Tibial artery (tissue), 4 donors: Measurements from ENCODE around the gene MACROH2A1.

Source experiments
- DNase-seq, 2 donors: peaks; one replicate each; pipeline ENCODE4 v3.0.0-alpha.2; 2019
- H3K27ac ChIP-seq, 2 donors: fragments of 200-600 bp; sonication (generic) in 1 of 2; 1 replicate in 1 of 2; 2 replicates in 1 of 2; pipeline ENCODE4 v1.5.1; 2018 to 2019; ENCODE audit warnings: mild to moderate bottlenecking in 1 of 2
- H3K27me3 ChIP-seq, 2 donors: fragments of 200-600 bp; sonication (generic) in 1 of 2; one replicate each; pipeline versions ENCODE4 v1.5.1 to v1.6.0; 2016 to 2019
- H3K36me3 ChIP-seq, 3 donors: fragments of 200-600 bp; sonication (generic) in 2 of 3; one replicate each; pipeline ENCODE4 v1.5.1; 2016 to 2019; ENCODE audit warnings: mild to moderate bottlenecking in 2 of 3
- H3K4me1 ChIP-seq, 4 donors: fragments of 200-600 bp; sonication (generic) in 2 of 4; 1 replicate in 3 of 4; 2 replicates in 1 of 4; pipeline ENCODE4 v1.5.1; 2016 to 2019
- H3K4me3 ChIP-seq, 2 donors: fragments of 200-600 bp; sonication (generic) in 1 of 2; 1 replicate in 1 of 2; 2 replicates in 1 of 2; pipeline ENCODE4 v1.5.1; 2018 to 2019; ENCODE audit warnings: mild to moderate bottlenecking in 2 of 2
- H3K9me3 ChIP-seq, 3 donors: fragments of 200-600 bp; sonication (generic) in 1 of 3; one replicate each; pipeline ENCODE4 v1.5.1; 2016 to 2019
- intact Hi-C: fragments of 100-400 bp; cut with DNase I; formaldehyde crosslinking; loops from one replicate; pipeline ENCODE4 v1.15.0; 2023; ENCODE audit warnings: low total_unique reads
- TF ChIP-seq, protein P1 (sequence below), 2 experiments: fragments of 200-600 bp in 1 of 2; fragments of 450-650 bp in 1 of 2; IDR thresholded peaks; one replicate each; pipeline ENCODE4 v1.5.1; 2017 to 2019; ENCODE audit warnings: antibody characterized with exemption in 2 of 2, mild to moderate bottlenecking in 1 of 2, moderate library complexity in 1 of 2

MACROH2A1 gene

DNA sequence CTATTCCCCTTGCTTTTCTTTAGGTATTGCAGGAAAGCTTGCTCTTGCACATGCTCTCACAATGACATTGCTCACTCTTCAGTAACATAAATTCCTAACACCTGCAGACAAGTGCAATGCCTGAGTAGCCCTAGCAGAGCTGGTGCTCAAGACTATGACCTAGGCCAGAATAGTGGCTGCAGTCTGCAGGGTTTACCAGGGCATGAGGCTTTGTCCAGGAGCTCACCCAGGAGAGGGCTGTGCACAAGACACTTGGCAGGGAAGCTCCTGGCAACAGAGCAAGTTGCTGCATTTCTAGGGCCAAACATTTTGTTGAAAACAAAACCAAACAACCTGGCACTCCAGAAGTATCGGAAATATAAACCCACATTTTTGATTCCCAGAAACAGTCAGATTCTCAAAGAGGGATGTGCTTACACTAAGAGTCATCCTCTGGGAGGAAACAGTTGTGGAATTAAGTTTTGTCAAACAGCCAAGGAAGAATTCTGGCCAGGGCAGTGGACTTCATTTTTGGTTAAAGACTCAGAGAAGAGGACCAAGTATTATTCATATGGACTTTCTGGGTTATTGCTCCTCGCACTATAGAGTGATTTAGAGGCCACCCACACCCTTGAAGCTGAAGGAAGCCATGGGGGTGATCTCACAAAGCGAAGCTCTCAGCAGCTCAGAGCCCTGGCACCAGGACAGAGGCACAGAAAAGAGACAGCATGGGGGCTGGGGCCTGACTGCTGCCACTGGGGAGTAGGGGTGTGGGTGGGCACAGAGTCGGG, 44.9 kb downstream of the MACROH2A1 start:
- Histone ChIP-seq H3K27me3 (no peaks in the 10 kb centered on the region), H3K27ac (peak overlapping the region in 1 of 2 donors; percentile 36), H3K4me1 (peaks cover 3 to 44% (median 21%) of the 10 kb centered on the region in 4 donors), H3K4me3 (no peak overlapping the region), H3K36me3 (peaks cover 12 to 30% (median 13%) of the 10 kb centered on the region in 3 donors), H3K9me3 (no peaks in the 10 kb centered on the region)
- DNase-seq, result no peak
- TF ChIP-seq, protein P1, sequence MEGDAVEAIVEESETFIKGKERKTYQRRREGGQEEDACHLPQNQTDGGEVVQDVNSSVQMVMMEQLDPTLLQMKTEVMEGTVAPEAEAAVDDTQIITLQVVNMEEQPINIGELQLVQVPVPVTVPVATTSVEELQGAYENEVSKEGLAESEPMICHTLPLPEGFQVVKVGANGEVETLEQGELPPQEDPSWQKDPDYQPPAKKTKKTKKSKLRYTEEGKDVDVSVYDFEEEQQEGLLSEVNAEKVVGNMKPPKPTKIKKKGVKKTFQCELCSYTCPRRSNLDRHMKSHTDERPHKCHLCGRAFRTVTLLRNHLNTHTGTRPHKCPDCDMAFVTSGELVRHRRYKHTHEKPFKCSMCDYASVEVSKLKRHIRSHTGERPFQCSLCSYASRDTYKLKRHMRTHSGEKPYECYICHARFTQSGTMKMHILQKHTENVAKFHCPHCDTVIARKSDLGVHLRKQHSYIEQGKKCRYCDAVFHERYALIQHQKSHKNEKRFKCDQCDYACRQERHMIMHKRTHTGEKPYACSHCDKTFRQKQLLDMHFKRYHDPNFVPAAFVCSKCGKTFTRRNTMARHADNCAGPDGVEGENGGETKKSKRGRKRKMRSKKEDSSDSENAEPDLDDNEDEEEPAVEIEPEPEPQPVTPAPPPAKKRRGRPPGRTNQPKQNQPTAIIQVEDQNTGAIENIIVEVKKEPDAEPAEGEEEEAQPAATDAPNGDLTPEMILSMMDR (IDR thresholded peaks at IDR 0.05), result no peak
- intact Hi-C loops, result no loop called here

DNA sequence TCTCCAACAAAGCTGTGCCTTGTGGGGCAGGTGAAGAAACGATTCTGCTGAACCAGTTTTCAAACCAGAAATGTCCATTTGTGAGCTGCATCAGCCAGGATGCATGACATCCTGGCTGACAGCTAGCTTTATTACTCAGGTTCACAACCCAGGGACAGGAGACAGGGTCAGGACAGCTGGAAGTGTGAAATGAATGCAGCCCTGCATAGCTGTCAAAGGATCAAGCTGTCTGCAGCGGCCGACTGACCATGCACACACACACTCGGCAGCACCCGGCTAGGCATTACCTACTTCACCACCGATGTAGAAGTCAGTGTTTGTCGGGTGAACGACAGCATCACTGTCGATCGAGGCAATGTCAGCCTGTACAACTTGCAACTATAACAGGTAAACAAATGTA, 48.5 kb downstream of the MACROH2A1 start:
- no peak overlapping the region for H3K4me3 ChIP-seq
- intact Hi-C loops, result no loop called here
- TF ChIP-seq, protein P1 (IDR thresholded peaks at IDR 0.05), result no peak
- peaks cover 0 to 22% (median 8%) of the 10 kb centered on the region in 4 donors for H3K4me1 ChIP-seq
- no peak overlapping the region for H3K27ac ChIP-seq
- H3K9me3 ChIP-seq, result no peaks in the 10 kb centered on the region
- no peaks in the 10 kb centered on the region for H3K27me3 ChIP-seq
- peaks cover 11 to 38% (median 12%) of the 10 kb centered on the region in 3 donors for H3K36me3 ChIP-seq
- no peak for DNase-seq

DNA sequence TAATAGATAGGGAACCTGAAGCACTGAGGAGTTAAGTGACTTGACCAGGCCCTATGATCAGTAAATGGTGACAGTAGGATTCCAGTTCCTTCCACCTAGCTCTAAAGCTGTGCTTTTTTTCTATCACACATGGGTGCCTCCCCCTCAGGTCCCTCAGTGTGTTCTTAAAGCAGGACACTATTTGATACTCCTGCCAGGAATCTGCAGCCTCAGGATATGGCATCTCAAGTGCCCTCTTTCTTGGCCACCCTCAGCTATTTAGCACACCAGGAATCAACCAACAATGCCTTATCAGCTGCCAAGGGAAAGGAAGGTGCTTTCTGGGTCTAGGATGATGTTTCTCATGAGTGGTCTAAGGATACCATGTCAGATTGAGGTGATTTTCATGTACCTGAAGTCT, 49.1 kb downstream of the MACROH2A1 start:
- TF ChIP-seq, protein P1 (IDR thresholded peaks at IDR 0.05), result no peak
- no peak overlapping the region for H3K27ac ChIP-seq
- H3K9me3 ChIP-seq, result no peaks in the 10 kb centered on the region
- no peak overlapping the region for H3K4me3 ChIP-seq
- peaks cover 18 to 39% (median 19%) of the 10 kb centered on the region in 3 donors for H3K36me3 ChIP-seq
- H3K27me3 ChIP-seq, result no peaks in the 10 kb centered on the region
- DNase-seq, result no peak
- H3K4me1 ChIP-seq, result peaks cover 0 to 16% (median 7%) of the 10 kb centered on the region in 4 donors
- intact Hi-C loops, result no loop called here

DNA sequence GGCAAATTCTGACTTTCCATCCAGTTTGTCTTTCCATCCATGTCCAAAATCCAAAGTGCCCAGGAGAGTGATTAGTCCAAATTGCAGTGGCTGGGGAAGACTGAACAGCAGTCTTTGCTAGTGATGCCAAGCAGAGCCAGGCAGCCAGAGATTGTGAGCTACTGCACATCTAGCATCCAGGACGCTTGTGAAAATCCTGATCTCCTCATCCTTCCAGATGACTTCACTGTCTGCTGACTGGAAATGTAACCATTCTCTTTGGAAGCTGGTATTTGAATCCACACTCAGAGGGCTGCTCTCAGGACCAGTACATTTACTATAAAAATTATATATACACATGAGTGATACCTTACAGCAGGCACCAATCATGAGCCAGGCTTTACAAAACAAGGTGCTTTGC, 49.6 kb downstream of the MACROH2A1 start:
- intact Hi-C loops, result no loop called here
- H3K4me3 ChIP-seq, result no peak overlapping the region
- peaks cover 21 to 43% (median 22%) of the 10 kb centered on the region in 3 donors for H3K36me3 ChIP-seq
- no peaks in the 10 kb centered on the region for H3K27me3 ChIP-seq
- no peak for DNase-seq
- no peak overlapping the region for H3K27ac ChIP-seq
- peaks cover 0 to 11% (median 4%) of the 10 kb centered on the region in 4 donors for H3K4me1 ChIP-seq
- TF ChIP-seq, protein P1 (IDR thresholded peaks at IDR 0.05), result no peak
- H3K9me3 ChIP-seq, result no peaks in the 10 kb centered on the region

DNA sequence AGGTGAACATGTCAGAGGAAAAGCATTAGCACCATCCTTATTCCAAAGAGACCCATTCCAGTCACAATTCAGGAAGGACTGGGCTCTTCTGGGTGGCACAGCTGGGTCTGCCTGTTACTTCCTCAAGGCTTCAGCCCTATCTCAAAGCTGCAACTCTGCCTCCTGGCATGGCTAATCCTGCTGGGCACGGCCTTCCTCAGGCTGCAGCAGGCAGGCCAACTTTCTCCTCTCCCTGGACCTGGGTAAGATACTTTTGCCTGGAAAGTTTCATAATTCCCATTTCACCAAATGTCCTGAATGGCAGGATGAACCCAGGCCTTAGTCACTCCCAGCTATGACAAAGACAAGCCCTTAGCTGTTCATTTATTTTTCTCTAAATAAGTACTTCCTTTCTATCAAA, 50.1 kb downstream of the MACROH2A1 start:
- Histone ChIP-seq H3K27ac (no peak overlapping the region), H3K27me3 (no peaks in the 10 kb centered on the region), H3K4me3 (no peak overlapping the region), H3K9me3 (no peaks in the 10 kb centered on the region), H3K4me1 (peaks cover 0 to 6% (median under 1%) of the 10 kb centered on the region in 4 donors), H3K36me3 (peaks cover 21 to 48% (median 28%) of the 10 kb centered on the region in 3 donors)
- TF ChIP-seq, protein P1 (IDR thresholded peaks at IDR 0.05), result no peak
- intact Hi-C loops, result no loop called here
- no peak for DNase-seq
